HepG2 (cell line): ENCODE measurements around the gene HS3ST4. TPM values are rescaled to one million over a fixed set of nuclear protein-coding genes. Genes with fewer than 3 reads are reported as not detected.

Experiments used
- ATAC-seq: fragments of 200-7000 bp; cut with Tn5 transposase; 3 replicates; pipeline ENCODE4 v1.9.1; 2020; ENCODE audit warnings: mild to moderate bottlenecking, moderate library complexity
- BruUV-seq: library from RNA; stranded (reverse); fragments of 400-500 nt; replicated peaks from 2 replicates; lab custom pipeline; 2021; lab: Mats Ljungman, UMichigan
- CTCF ChIA-PET: fragments of 300-600 bp; formaldehyde crosslinking; extraction: SDS; loops from one replicate; lab custom pipeline; 2021; ENCODE audit warnings: low total read pairs, inconsistent platforms, low intra/inter-chr PET ratio; lab: Yijun Ruan, JAX
- POLR2A ChIA-PET: fragments of 350-600 bp; sonication (Branson Sonifier 250); formaldehyde crosslinking; loops from one replicate; lab custom pipeline; 2020; ENCODE audit warnings: antibody characterized with exemption, inconsistent platforms; lab: Yijun Ruan, JAX
- DNase-seq: peaks from one replicate; pipeline ENCODE4 v3.0.0-alpha.2; 2015; ENCODE audit warnings: low spot score
- FAIRE-seq: peaks from 3 replicates; lab custom pipeline; 2011; peaks lifted over from hg19 to GRCh38; lab: Jason Lieb, UNC
- H2AFZ ChIP-seq: one replicate; pipeline ENCODE4 v1.6.1; 2011; ENCODE audit warnings: low read length, inconsistent platforms
- H3K27ac ChIP-seq: fragments of 300-600 bp; 3 replicates; pipeline ENCODE4 v1.8.0; 2011; ENCODE audit warnings: mixed run types, mild to moderate bottlenecking, mixed read lengths, low read length, inconsistent platforms; ENCODE audit not compliant: insufficient read depth; ENCODE audit errors: extremely low read length
- H3K27me3 ChIP-seq, 2 experiments: fragments of 200-600 bp in 1 of 2; 2 replicates in 1 of 2; 3 replicates in 1 of 2; pipeline versions ENCODE4 v1.6.0 to v1.8.0; 2011; ENCODE audit warnings: low read length in 2 of 2, mild to moderate bottlenecking in 2 of 2, moderate library complexity in 2 of 2, inconsistent platforms in 1 of 2; ENCODE audit not compliant: insufficient read depth in 2 of 2, control insufficient read depth in 1 of 2
- H3K36me3 ChIP-seq, 2 experiments: fragments of 200-600 bp in 1 of 2; replicated peaks in 1 of 2; 2 replicates in 1 of 2; 3 replicates in 1 of 2; pipeline versions ENCODE4 v1.5.1 to v1.8.0; 2011; ENCODE audit warnings: low read length in 2 of 2, inconsistent platforms in 1 of 2; ENCODE audit not compliant: insufficient read depth in 2 of 2, control insufficient read depth in 1 of 2
- H3K4me1 ChIP-seq: 2 replicates; pipeline ENCODE4 v1.5.1; 2012; ENCODE audit warnings: low read length, inconsistent platforms; ENCODE audit not compliant: insufficient read depth
- H3K4me2 ChIP-seq: 2 replicates; pipeline ENCODE4 v1.6.0; 2011; ENCODE audit warnings: low read depth, low read length, inconsistent platforms
- H3K4me3 ChIP-seq, 3 experiments: fragments of 200-600 bp in 1 of 3; sonication (generic), shearing (Covaris generic) in 1 of 3; replicated peaks in 1 of 3; 2 replicates each; pipeline ENCODE4 v1.5.1; 2011 to 2016; ENCODE audit warnings: low read length in 3 of 3, inconsistent platforms in 2 of 3, low read depth in 2 of 3, mild to moderate bottlenecking in 2 of 3, control low read depth in 1 of 3, mixed read lengths in 1 of 3; ENCODE audit not compliant: insufficient read depth in 1 of 3
- H3K79me2 ChIP-seq: one replicate; pipeline ENCODE4 v1.6.1; 2011; ENCODE audit warnings: low read length, inconsistent platforms; ENCODE audit not compliant: insufficient read depth
- H3K9ac ChIP-seq: 2 replicates; pipeline ENCODE4 v1.6.0; 2011; ENCODE audit warnings: mild to moderate bottlenecking, low read depth, low read length, inconsistent platforms; ENCODE audit not compliant: insufficient read depth
- H3K9me3 ChIP-seq: 2 replicates; pipeline ENCODE4 v1.5.1; 2012; ENCODE audit warnings: mild to moderate bottlenecking, low read length
- H4K20me1 ChIP-seq: 2 replicates; pipeline ENCODE4 v1.6.0; 2011; ENCODE audit warnings: inconsistent platforms, mild to moderate bottlenecking, low read length, moderate library complexity; ENCODE audit not compliant: insufficient read depth
- CBFB ChIP-seq: sonication (generic); formaldehyde crosslinking; IDR thresholded peaks from 2 replicates; pipeline ENCODE4 v1.4.0; 2020; ENCODE audit warnings: missing genetic modification reagents
- CBX5 ChIP-seq: sonication (generic); formaldehyde crosslinking; IDR thresholded peaks from 2 replicates; pipeline ENCODE4 v1.4.0; 2020; ENCODE audit warnings: missing genetic modification reagents, borderline replicate concordance
- CHD2 ChIP-seq: IDR thresholded peaks from 2 replicates; pipeline ENCODE4 v1.6.1; 2011; ENCODE audit warnings: low read depth, low read length, improper control_type of control experiment
- GATAD2A ChIP-seq: IDR thresholded peaks from 2 replicates; pipeline ENCODE4 v1.6.1; 2016
- GTF2F1 ChIP-seq: fragments of 150-350 bp; IDR thresholded peaks from 2 replicates; pipeline ENCODE4 v1.6.1; 2014; ENCODE audit warnings: low read length
- HDAC1 ChIP-seq: sonication (generic); formaldehyde crosslinking; IDR thresholded peaks from 2 replicates; pipeline ENCODE4 v1.5.1; 2020; ENCODE audit warnings: mild to moderate bottlenecking, missing genetic modification reagents
- JARID2 ChIP-seq: sonication (generic); formaldehyde crosslinking; IDR thresholded peaks from 2 replicates; pipeline ENCODE4 v1.8.1; 2023; ENCODE audit warnings: missing genetic modification reagents, inconsistent platforms; ENCODE audit not compliant: insufficient replicate concordance
- NFIB ChIP-seq: sonication (generic); formaldehyde crosslinking; IDR thresholded peaks from 2 replicates; pipeline ENCODE4 v1.9.0; 2021; ENCODE audit warnings: missing genetic modification reagents, mild to moderate bottlenecking, borderline replicate concordance
- NFYB ChIP-seq: sonication (generic); formaldehyde crosslinking; IDR thresholded peaks from 2 replicates; pipeline ENCODE4 v1.4.0; 2020; ENCODE audit warnings: missing genetic modification reagents
- ZFP36L2 ChIP-seq: sonication (generic); formaldehyde crosslinking; IDR thresholded peaks from 2 replicates; pipeline ENCODE4 v1.4.0; 2020; ENCODE audit warnings: missing genetic modification reagents
- ZKSCAN8 ChIP-seq: IDR thresholded peaks from 2 replicates; pipeline ENCODE4 v1.6.1; 2016; ENCODE audit warnings: borderline replicate concordance, missing genetic modification reagents, missing compliant biosample characterization
- ZNF343 ChIP-seq: sonication (generic); formaldehyde crosslinking; IDR thresholded peaks from 2 replicates; pipeline ENCODE4 v1.4.0; 2020; ENCODE audit warnings: mild to moderate bottlenecking, missing genetic modification reagents
- ZNF878 ChIP-seq: sonication (generic); formaldehyde crosslinking; IDR thresholded peaks from 2 replicates; pipeline ENCODE4 v1.8.1; 2023; ENCODE audit warnings: mild to moderate bottlenecking, missing genetic modification reagents, moderate library complexity
- WGBS: methylation state at CpG from one replicate; pipeline ENCODE4 v1.1.6; 2017; ENCODE audit warnings: low lambda C conversion rate; 5-methylcytosine and 5-hydroxymethylcytosine counted together
- in situ Hi-C: cut with HindIII; loops from 2 replicates; pipeline ENCODE4 v1.10.0; 2017; ENCODE audit warnings: low pct_unique_long_range_greater_than_20kb; ENCODE audit not compliant: extremely low pct_ligation_motif_present
- intact Hi-C: fragments of 100-400 bp; cut with micrococcal nuclease; formaldehyde crosslinking; loops from one replicate; pipeline ENCODE4 v1.10.0; 2022; ENCODE audit not compliant: unreplicated experiment
- polyA plus RNA-seq, 8 experiments: library from polyadenylated mRNA; depleted of rRNA in 3 of 8; stranded (reverse) in 7 of 8; unstranded in 1 of 8; fragments of >200 nt; fragmentation: Illumina TruSeq in 4 of 8; extraction: Trizol in 4 of 8; gene quantifications; 2 replicates each; pipeline versions ENCODE4 v1.2.1 to v1.2.3, GENCODE V29; 2011 to 2016; ENCODE audit warnings: low read depth in 4 of 8, missing spikeins in 1 of 8, mixed read lengths in 1 of 8; ENCODE audit not compliant: insufficient read depth in 1 of 8
- total RNA-seq, 5 experiments: library from RNA; depleted of rRNA; stranded (reverse); fragments of >200 nt; fragmentation: Illumina TruSeq; extraction: Trizol; gene quantifications; 2 replicates each; pipeline ENCODE4 v1.2.3, GENCODE V29; 2016; ENCODE audit warnings: low read depth in 1 of 5
- TF ChIP-seq, protein P1 (sequence below): sonication (generic); formaldehyde crosslinking; IDR thresholded peaks from 2 replicates; pipeline ENCODE4 v1.5.0; 2020; ENCODE audit warnings: mild to moderate bottlenecking, missing genetic modification reagents
- TF ChIP-seq, protein P2 (sequence below): sonication (generic); formaldehyde crosslinking; IDR thresholded peaks from 2 replicates; pipeline ENCODE4 v1.5.0; 2020; ENCODE audit warnings: missing genetic modification reagents, mild to moderate bottlenecking, borderline replicate concordance
- TF ChIP-seq, protein P3 (sequence below): sonication (generic); formaldehyde crosslinking; IDR thresholded peaks from 2 replicates; pipeline ENCODE4 v1.5.1; 2020; ENCODE audit warnings: missing genetic modification reagents, mild to moderate bottlenecking, borderline replicate concordance
- TF ChIP-seq, protein P4 (sequence below): sonication (generic); formaldehyde crosslinking; IDR thresholded peaks from 2 replicates; pipeline ENCODE4 v1.4.0; 2020; ENCODE audit warnings: missing genetic modification reagents

Gene HS3ST4
- total and polyA plus RNA-seq, 2 of the 13 experiments (the other 11 are each of a cell fraction or from before 2014, with no cell fraction given) = not detected

DNA sequence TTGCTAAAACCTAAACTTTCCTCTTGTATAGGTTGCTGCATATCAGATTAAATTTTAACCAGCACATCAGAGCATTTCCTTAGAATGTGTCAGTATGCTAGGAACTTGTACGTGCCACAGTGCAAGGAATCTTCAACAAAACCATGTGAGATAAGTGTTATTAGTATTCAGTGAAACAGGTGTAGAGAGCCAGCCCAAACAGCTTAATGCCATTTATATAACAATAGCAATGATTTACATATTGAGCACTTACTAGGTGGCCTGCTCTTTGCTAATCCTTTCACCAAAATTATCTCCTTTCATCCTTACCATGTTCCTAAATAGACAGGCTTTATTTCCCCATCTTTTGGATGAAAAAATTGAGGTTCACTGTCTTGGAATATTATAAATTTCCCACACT lies 485.7 kb downstream of the HS3ST4 start:
- in situ Hi-C loops = no loop called here
- H2AFZ ChIP-seq = no peak overlapping the region
- intact Hi-C loops = no loop called here
- no peak for ATAC-seq
- no peak for DNase-seq
- H3K4me3 ChIP-seq = no peak overlapping the region
- no peak overlapping the region for H3K4me2 ChIP-seq
- H3K79me2 ChIP-seq = no peaks in the 10 kb centered on the region
- H3K27me3 ChIP-seq = no peaks in the 10 kb centered on the region
- no peaks in the 10 kb centered on the region for H3K36me3 ChIP-seq
- POLR2A ChIA-PET = no interaction called here
- H3K9me3 ChIP-seq = peaks cover 62% of the 10 kb centered on the region
- H4K20me1 ChIP-seq = no peaks in the 10 kb centered on the region
- no peaks in the 10 kb centered on the region for H3K4me1 ChIP-seq
- no peak overlapping the region for H3K9ac ChIP-seq
- no peak for FAIRE-seq
- WGBS = 0% methylated on average over 1 of the region's 1 CpG
- BruUV-seq = no TSS peak
- CTCF ChIA-PET = no interaction called here
- H3K27ac ChIP-seq = no peak overlapping the region
- TF ChIP-seq CHD2 (no peak), ZFP36L2 (CRISPR knock-in tag) (no peak), CBFB (CRISPR knock-in tag) (no peak), CBX5 (CRISPR knock-in tag) (no peak), ZKSCAN8 (no peak), GATAD2A (CRISPR knock-in tag) (no peak), ZNF343 (CRISPR knock-in tag) (no peak), JARID2 (CRISPR knock-in tag) (no peak), NFIB (CRISPR knock-in tag) (no peak), ZNF878 (no peak), HDAC1 (CRISPR knock-in tag) (no peak), GTF2F1 (no peak), NFYB (CRISPR knock-in tag) (no peak)
- TF ChIP-seq, protein P1, sequence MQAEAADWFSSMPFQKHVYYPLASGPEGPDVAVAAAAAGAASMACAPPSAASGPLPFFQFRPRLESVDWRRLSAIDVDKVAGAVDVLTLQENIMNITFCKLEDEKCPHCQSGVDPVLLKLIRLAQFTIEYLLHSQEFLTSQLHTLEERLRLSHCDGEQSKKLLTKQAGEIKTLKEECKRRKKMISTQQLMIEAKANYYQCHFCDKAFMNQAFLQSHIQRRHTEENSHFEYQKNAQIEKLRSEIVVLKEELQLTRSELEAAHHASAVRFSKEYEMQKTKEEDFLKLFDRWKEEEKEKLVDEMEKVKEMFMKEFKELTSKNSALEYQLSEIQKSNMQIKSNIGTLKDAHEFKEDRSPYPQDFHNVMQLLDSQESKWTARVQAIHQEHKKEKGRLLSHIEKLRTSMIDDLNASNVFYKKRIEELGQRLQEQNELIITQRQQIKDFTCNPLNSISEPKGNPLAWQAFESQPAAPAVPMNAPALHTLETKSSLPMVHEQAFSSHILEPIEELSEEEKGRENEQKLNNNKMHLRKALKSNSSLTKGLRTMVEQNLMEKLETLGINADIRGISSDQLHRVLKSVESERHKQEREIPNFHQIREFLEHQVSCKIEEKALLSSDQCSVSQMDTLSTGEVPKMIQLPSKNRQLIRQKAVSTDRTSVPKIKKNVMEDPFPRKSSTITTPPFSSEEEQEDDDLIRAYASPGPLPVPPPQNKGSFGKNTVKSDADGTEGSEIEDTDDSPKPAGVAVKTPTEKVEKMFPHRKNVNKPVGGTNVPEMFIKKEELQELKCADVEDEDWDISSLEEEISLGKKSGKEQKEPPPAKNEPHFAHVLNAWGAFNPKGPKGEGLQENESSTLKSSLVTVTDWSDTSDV (CRISPR knock-in tag) = no peak
- TF ChIP-seq, protein P2, sequence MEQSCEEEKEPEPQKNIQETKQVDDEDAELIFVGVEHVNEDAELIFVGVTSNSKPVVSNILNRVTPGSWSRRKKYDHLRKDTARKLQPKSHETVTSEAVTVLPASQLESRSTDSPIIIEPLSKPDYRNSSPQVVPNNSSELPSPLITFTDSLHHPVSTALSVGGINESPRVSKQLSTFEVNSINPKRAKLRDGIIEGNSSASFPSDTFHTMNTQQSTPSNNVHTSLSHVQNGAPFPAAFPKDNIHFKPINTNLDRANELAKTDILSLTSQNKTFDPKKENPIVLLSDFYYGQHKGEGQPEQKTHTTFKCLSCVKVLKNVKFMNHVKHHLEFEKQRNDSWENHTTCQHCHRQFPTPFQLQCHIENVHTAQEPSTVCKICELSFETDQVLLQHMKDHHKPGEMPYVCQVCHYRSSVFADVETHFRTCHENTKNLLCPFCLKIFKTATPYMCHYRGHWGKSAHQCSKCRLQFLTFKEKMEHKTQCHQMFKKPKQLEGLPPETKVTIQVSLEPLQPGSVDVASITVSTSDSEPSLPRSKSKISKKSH (CRISPR knock-in tag) = no peak
- TF ChIP-seq, protein P3, sequence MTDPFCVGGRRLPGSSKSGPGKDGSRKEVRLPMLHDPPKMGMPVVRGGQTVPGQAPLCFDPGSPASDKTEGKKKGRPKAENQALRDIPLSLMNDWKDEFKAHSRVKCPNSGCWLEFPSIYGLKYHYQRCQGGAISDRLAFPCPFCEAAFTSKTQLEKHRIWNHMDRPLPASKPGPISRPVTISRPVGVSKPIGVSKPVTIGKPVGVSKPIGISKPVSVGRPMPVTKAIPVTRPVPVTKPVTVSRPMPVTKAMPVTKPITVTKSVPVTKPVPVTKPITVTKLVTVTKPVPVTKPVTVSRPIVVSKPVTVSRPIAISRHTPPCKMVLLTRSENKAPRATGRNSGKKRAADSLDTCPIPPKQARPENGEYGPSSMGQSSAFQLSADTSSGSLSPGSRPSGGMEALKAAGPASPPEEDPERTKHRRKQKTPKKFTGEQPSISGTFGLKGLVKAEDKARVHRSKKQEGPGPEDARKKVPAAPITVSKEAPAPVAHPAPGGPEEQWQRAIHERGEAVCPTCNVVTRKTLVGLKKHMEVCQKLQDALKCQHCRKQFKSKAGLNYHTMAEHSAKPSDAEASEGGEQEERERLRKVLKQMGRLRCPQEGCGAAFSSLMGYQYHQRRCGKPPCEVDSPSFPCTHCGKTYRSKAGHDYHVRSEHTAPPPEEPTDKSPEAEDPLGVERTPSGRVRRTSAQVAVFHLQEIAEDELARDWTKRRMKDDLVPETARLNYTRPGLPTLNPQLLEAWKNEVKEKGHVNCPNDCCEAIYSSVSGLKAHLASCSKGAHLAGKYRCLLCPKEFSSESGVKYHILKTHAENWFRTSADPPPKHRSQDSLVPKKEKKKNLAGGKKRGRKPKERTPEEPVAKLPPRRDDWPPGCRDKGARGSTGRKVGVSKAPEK (CRISPR knock-in tag) = no peak
- TF ChIP-seq, protein P4, sequence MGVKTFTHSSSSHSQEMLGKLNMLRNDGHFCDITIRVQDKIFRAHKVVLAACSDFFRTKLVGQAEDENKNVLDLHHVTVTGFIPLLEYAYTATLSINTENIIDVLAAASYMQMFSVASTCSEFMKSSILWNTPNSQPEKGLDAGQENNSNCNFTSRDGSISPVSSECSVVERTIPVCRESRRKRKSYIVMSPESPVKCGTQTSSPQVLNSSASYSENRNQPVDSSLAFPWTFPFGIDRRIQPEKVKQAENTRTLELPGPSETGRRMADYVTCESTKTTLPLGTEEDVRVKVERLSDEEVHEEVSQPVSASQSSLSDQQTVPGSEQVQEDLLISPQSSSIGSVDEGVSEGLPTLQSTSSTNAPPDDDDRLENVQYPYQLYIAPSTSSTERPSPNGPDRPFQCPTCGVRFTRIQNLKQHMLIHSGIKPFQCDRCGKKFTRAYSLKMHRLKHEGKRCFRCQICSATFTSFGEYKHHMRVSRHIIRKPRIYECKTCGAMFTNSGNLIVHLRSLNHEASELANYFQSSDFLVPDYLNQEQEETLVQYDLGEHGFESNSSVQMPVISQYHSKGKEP (CRISPR knock-in tag) = no peak
